ENCODE data around the gene THADA. TPM values are rescaled to one million over a fixed set of nuclear protein-coding genes. Genes with fewer than 3 reads are reported as not detected.

The THADA gene
- total RNA-seq, 1 experiment from 2014 or later = 20.1 TPM

GRCh38 chr2:43255296-43255910 lies 340.4 kb downstream of the THADA start:
- H3K56ac ChIP-seq (ENCODE audit: insufficient read length, low read depth, low read length) = no peak overlapping the region
- H3K4ac ChIP-seq (ENCODE audit: low read depth, low read length) = no peak overlapping the region
- H3K27ac ChIP-seq (ENCODE audit: insufficient read length, low read depth, low read length) = no peak overlapping the region
- no CpG with 5 or more reads among the region's 8 CpGs for WGBS (ENCODE audit: extremely low coverage, insufficient read length, low lambda C conversion rate)
- H3K18ac ChIP-seq (ENCODE audit: insufficient read length, low read depth, low read length) = no peak overlapping the region
- H2BK120ac ChIP-seq (ENCODE audit: low read depth, low read length, poor library complexity, severe bottlenecking) = no peak overlapping the region
- no peak overlapping the region for H3K14ac ChIP-seq (ENCODE audit: insufficient read depth, low read length)
- H3K4me1 ChIP-seq (ENCODE audit: insufficient read depth, low read length) = no peaks in the 10 kb centered on the region
- no peak overlapping the region for H4K91ac ChIP-seq (ENCODE audit: insufficient read length, low read depth, low read length)
- no peak overlapping the region for H3K4me2 ChIP-seq (ENCODE audit: insufficient read depth, insufficient read length, low read length)
- no peaks in the 10 kb centered on the region for H3K27me3 ChIP-seq (ENCODE audit: insufficient read depth, low read length)
- no peaks in the 10 kb centered on the region for H3K27me3 Mint-ChIP-seq (ENCODE audit: low read depth)
- H3K9ac ChIP-seq (ENCODE audit: extremely low read depth, insufficient read length, low read length) = no peak overlapping the region
- peaks cover 7 to 10% of the 10 kb centered on the region in 2 experiments; a peak in 3 of 4 replicates for H3K4me1 Mint-ChIP-seq
- H3K23ac ChIP-seq (ENCODE audit: insufficient read length, low read depth, low read length) = no peak overlapping the region
- H2AK5ac ChIP-seq (ENCODE audit: insufficient read length, low read length) = no peak overlapping the region
- no peak overlapping the region for H2BK20ac ChIP-seq (ENCODE audit: low read depth, low read length, poor library complexity, severe bottlenecking)
- no peaks in the 10 kb centered on the region; a peak in 1 of 7 replicates for H3K36me3 Mint-ChIP-seq (ENCODE audit: insufficient read depth in 1 of 3, low read depth in 3 of 3)
- H4K20me1 ChIP-seq (ENCODE audit: control insufficient read depth, insufficient read depth, insufficient read length) = no peaks in the 10 kb centered on the region
- H3K9me3 Mint-ChIP-seq = no peaks in the 10 kb centered on the region
- DNase-seq = no peak
- no peak overlapping the region for H4K5ac ChIP-seq (ENCODE audit: insufficient read length, low read depth, low read length)
- no peaks in the 10 kb centered on the region for H3K79me1 ChIP-seq (ENCODE audit: insufficient read depth, low read depth, low read length, poor library complexity, severe bottlenecking)
- no peaks in the 10 kb centered on the region for H3K9me3 ChIP-seq (ENCODE audit: control insufficient read depth, low read depth, low read length)
- TF ChIP-seq CTCF (conservative IDR thresholded peaks at IDR 0.05) = no peak
- no peak overlapping the region for H2BK12ac ChIP-seq (ENCODE audit: insufficient read length, low read depth, low read length)
- H2BK15ac ChIP-seq (ENCODE audit: low read depth, low read length) = no peak overlapping the region
- no peaks in the 10 kb centered on the region for H3K23me2 ChIP-seq (ENCODE audit: insufficient read length, low read depth, low read length, poor library complexity, severe bottlenecking)
- H3K27ac Mint-ChIP-seq = no peak overlapping the region; a peak in 1 of 7 replicates
- no peak overlapping the region for H3K4me3 Mint-ChIP-seq
- no peak overlapping the region for H2AFZ ChIP-seq (ENCODE audit: low read length)
- no peak overlapping the region for H2BK5ac ChIP-seq (ENCODE audit: insufficient read length, low read length)
- H3K79me2 ChIP-seq (ENCODE audit: insufficient read depth, low read length) = no peaks in the 10 kb centered on the region
- H3T11ph ChIP-seq (ENCODE audit: low read length) = no peak overlapping the region
- no peak overlapping the region for H4K8ac ChIP-seq (replicated peaks; ENCODE audit: insufficient read length, low read depth, low read length)

All from H9 (cell line).